ENCODE results near the gene BMPR1A.

The BMPR1A gene

DNA sequence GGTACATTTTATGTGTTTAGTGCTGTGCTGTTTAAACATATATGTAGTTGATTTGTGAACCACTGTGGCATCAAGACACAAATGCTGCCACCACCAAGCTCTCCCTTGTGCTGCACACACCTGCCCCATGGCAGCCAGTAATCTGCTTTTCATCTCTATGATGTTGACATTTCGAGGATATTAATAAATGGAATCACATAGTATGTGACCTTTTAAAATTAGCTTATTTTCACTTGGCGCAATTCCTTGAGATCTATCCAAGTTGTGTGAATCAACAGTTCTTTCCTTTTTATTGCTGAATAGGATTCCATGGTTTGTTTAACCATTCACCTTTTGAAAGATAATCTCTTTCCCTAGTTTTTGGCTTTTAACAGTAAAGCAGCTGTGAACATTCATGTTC lies 73.1 kb downstream of the BMPR1A start:
- no peaks in the 10 kb centered on the region for H3K9me3 ChIP-seq (ENCODE audit: control insufficient read depth in 1 of 2, low read length in 2 of 2)
- H3K36me3 ChIP-seq (ENCODE audit: control insufficient read depth in 1 of 2, insufficient read depth in 2 of 2, low read length in 2 of 2) = no peaks in the 10 kb centered on the region
- H3K4me1 ChIP-seq (ENCODE audit: control insufficient read depth in 1 of 2, insufficient read depth in 2 of 2, low read length in 2 of 2) = peaks cover 0 to 38% of the 10 kb centered on the region in 2 donors
- H3K27ac ChIP-seq (ENCODE audit: low read length) = no peak overlapping the region
- no peaks in the 10 kb centered on the region for H3K27me3 ChIP-seq (ENCODE audit: low read depth, low read length)
- no peak overlapping the region for H3K4me3 ChIP-seq (ENCODE audit: low read depth in 1 of 2, low read length in 2 of 2)

GRCh38 chr10:86830043-86830591 lies 73.7 kb downstream of the BMPR1A start:
- Histone ChIP-seq H3K4me3 (ENCODE audit: low read depth in 1 of 2, low read length in 2 of 2) (no peak overlapping the region), H3K36me3 (ENCODE audit: control insufficient read depth in 1 of 2, insufficient read depth in 2 of 2, low read length in 2 of 2) (no peaks in the 10 kb centered on the region), H3K27ac (ENCODE audit: low read length) (no peak overlapping the region), H3K4me1 (ENCODE audit: control insufficient read depth in 1 of 2, insufficient read depth in 2 of 2, low read length in 2 of 2) (peaks cover 0 to 41% of the 10 kb centered on the region in 2 donors), H3K9me3 (ENCODE audit: control insufficient read depth in 1 of 2, low read length in 2 of 2) (no peaks in the 10 kb centered on the region), H3K27me3 (ENCODE audit: low read depth, low read length) (no peaks in the 10 kb centered on the region)

GRCh38 chr10:86833969-86834368 lies 77.5 kb downstream of the BMPR1A start:
- no peaks in the 10 kb centered on the region for H3K36me3 ChIP-seq (ENCODE audit: control insufficient read depth in 1 of 2, insufficient read depth in 2 of 2, low read length in 2 of 2)
- H3K4me1 ChIP-seq (ENCODE audit: control insufficient read depth in 1 of 2, insufficient read depth in 2 of 2, low read length in 2 of 2) = peaks cover 0 to 48% of the 10 kb centered on the region in 2 donors
- H3K27ac ChIP-seq (ENCODE audit: low read length) = no peak overlapping the region
- H3K27me3 ChIP-seq (ENCODE audit: low read depth, low read length) = no peaks in the 10 kb centered on the region
- H3K4me3 ChIP-seq (ENCODE audit: low read depth in 1 of 2, low read length in 2 of 2) = no peak overlapping the region
- no peaks in the 10 kb centered on the region for H3K9me3 ChIP-seq (ENCODE audit: control insufficient read depth in 1 of 2, low read length in 2 of 2)

- Histone ChIP-seq H3K27me3 (ENCODE audit: low read depth, low read length) (no peaks in the 10 kb centered on the region), H3K27ac (ENCODE audit: low read length) (no peak overlapping the region), H3K4me1 (ENCODE audit: control insufficient read depth in 1 of 2, insufficient read depth in 2 of 2, low read length in 2 of 2) (peaks cover 0 to 30% of the 10 kb centered on the region in 2 donors), H3K36me3 (ENCODE audit: control insufficient read depth in 1 of 2, insufficient read depth in 2 of 2, low read length in 2 of 2) (no peaks in the 10 kb centered on the region), H3K9me3 (ENCODE audit: control insufficient read depth in 1 of 2, low read length in 2 of 2) (no peaks in the 10 kb centered on the region), H3K4me3 (ENCODE audit: low read depth in 1 of 2, low read length in 2 of 2) (no peak overlapping the region)
These were observed 79.6 kb downstream of the BMPR1A start for GRCh38 chr10:86836044-86836443.

DNA sequence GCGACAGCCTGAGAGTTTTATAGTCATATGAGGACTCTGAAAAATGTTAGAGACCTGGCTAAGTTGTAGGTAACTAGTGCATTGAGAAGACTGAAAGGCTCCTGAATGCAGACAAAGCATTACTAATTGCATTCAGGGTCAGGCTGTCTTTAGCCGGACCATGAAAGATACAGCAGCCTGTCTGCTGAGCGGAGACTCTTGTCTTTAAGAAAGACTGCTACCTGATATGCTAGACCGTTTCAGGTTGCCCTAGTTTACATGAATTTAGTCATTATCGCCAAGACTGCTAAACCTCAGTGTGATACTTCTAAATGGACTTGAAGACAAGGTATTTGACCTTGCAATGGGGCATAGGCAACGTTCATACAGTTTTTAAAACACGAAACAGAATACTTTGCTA lies 81.2 kb downstream of the BMPR1A start:
- no peaks in the 10 kb centered on the region for H3K9me3 ChIP-seq (ENCODE audit: control insufficient read depth in 1 of 2, low read length in 2 of 2)
- H3K36me3 ChIP-seq (ENCODE audit: control insufficient read depth in 1 of 2, insufficient read depth in 2 of 2, low read length in 2 of 2) = no peaks in the 10 kb centered on the region
- H3K4me3 ChIP-seq (ENCODE audit: low read depth in 1 of 2, low read length in 2 of 2) = no peak overlapping the region
- H3K4me1 ChIP-seq (ENCODE audit: control insufficient read depth in 1 of 2, insufficient read depth in 2 of 2, low read length in 2 of 2) = peaks cover 0 to 30% of the 10 kb centered on the region in 2 donors
- no peak overlapping the region for H3K27ac ChIP-seq (ENCODE audit: low read length)
- no peaks in the 10 kb centered on the region for H3K27me3 ChIP-seq (ENCODE audit: low read depth, low read length)

- no peaks in the 10 kb centered on the region for H3K9me3 ChIP-seq (ENCODE audit: control insufficient read depth in 1 of 2, low read length in 2 of 2)
- H3K36me3 ChIP-seq (ENCODE audit: control insufficient read depth in 1 of 2, insufficient read depth in 2 of 2, low read length in 2 of 2) = no peaks in the 10 kb centered on the region
- no peak overlapping the region for H3K27ac ChIP-seq (ENCODE audit: low read length)
- no peaks in the 10 kb centered on the region for H3K27me3 ChIP-seq (ENCODE audit: low read depth, low read length)
- no peak overlapping the region for H3K4me3 ChIP-seq (ENCODE audit: low read depth in 1 of 2, low read length in 2 of 2)
- H3K4me1 ChIP-seq (ENCODE audit: control insufficient read depth in 1 of 2, insufficient read depth in 2 of 2, low read length in 2 of 2) = peaks cover 0 to 20% of the 10 kb centered on the region in 2 donors
These were observed 84.1 kb downstream of the BMPR1A start for GRCh38 chr10:86840498-86840897.

DNA sequence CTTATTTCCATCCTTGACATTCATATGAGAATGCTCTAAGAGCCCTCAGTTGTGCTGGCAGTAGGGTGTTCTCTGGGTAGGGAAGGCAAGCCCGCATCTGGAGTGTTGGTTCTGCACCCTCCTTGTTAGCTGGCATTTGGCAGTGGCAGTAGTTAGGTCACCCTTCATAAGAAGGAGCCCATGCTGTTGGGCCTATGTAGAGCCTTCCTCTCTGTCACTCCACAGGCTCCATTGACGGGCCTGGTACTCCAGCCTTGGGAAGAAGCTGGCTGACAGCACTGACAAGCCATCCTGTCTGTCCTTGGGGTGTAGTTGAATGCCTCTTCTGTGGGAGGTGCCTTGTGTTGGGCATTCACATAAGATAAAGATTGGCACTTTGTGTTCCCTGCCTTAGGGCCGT lies 89.7 kb downstream of the BMPR1A start:
- no peak overlapping the region for H3K27ac ChIP-seq (ENCODE audit: low read length)
- H3K9me3 ChIP-seq (ENCODE audit: control insufficient read depth in 1 of 2, low read length in 2 of 2) = no peaks in the 10 kb centered on the region
- H3K4me3 ChIP-seq (ENCODE audit: low read depth in 1 of 2, low read length in 2 of 2) = no peak overlapping the region
- no peaks in the 10 kb centered on the region for H3K36me3 ChIP-seq (ENCODE audit: control insufficient read depth in 1 of 2, insufficient read depth in 2 of 2, low read length in 2 of 2)
- H3K27me3 ChIP-seq (ENCODE audit: low read depth, low read length) = no peaks in the 10 kb centered on the region
- no peaks in the 10 kb centered on the region for H3K4me1 ChIP-seq (ENCODE audit: control insufficient read depth in 1 of 2, insufficient read depth in 2 of 2, low read length in 2 of 2)

DNA sequence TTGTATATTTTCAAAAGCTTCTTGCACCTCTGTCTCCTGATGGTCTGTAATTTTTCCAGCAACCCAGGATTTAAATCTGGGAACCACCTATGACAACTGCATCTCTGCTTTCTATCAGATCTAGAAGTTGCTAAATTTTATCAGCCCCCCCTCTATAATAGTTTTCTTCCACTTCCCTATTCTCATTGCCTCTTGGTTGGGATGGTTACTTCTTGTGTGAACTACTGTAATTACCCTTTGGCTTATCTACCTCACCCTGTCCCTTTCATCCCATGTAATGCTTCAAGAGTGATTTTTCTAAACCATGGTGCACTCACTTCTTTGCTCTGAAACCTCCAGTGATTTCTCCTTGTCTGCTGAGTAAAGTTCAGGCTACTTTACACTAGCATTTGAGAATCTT lies 92.3 kb downstream of the BMPR1A start:
- Histone ChIP-seq H3K4me1 (ENCODE audit: control insufficient read depth in 1 of 2, insufficient read depth in 2 of 2, low read length in 2 of 2) (no peaks in the 10 kb centered on the region), H3K36me3 (ENCODE audit: control insufficient read depth in 1 of 2, insufficient read depth in 2 of 2, low read length in 2 of 2) (no peaks in the 10 kb centered on the region), H3K4me3 (ENCODE audit: low read depth in 1 of 2, low read length in 2 of 2) (no peak overlapping the region), H3K27me3 (ENCODE audit: low read depth, low read length) (no peaks in the 10 kb centered on the region), H3K27ac (ENCODE audit: low read length) (no peak overlapping the region), H3K9me3 (ENCODE audit: control insufficient read depth in 1 of 2, low read length in 2 of 2) (no peaks in the 10 kb centered on the region)

GRCh38 chr10:86849181-86849894 lies 92.9 kb downstream of the BMPR1A start:
- Histone ChIP-seq H3K36me3 (ENCODE audit: control insufficient read depth in 1 of 2, insufficient read depth in 2 of 2, low read length in 2 of 2) (no peaks in the 10 kb centered on the region), H3K27me3 (ENCODE audit: low read depth, low read length) (no peaks in the 10 kb centered on the region), H3K9me3 (ENCODE audit: control insufficient read depth in 1 of 2, low read length in 2 of 2) (no peaks in the 10 kb centered on the region), H3K27ac (ENCODE audit: low read length) (no peak overlapping the region), H3K4me3 (ENCODE audit: low read depth in 1 of 2, low read length in 2 of 2) (no peak overlapping the region), H3K4me1 (ENCODE audit: control insufficient read depth in 1 of 2, insufficient read depth in 2 of 2, low read length in 2 of 2) (no peaks in the 10 kb centered on the region)

DNA sequence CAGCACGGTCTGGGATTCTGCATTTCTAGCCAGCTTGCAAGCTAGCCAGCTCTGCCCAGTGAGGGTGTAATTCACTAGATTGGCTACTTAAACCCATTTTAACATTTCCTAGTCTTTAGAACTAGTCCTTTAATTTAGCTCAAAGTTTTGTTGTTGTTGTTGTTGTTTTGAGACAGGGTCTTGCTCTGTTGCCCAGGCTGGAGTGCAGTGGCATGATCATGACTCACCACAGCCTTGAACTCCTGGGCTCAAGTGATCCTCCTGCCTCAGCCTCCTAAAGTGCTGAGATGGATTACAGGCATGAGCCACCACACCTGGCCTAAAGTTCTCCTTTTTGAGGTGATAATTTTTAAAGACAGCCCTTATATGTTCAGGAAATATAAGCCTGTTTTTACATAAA lies 94.1 kb downstream of the BMPR1A start:
- H3K36me3 ChIP-seq (ENCODE audit: control insufficient read depth in 1 of 2, insufficient read depth in 2 of 2, low read length in 2 of 2) = no peaks in the 10 kb centered on the region

DNA sequence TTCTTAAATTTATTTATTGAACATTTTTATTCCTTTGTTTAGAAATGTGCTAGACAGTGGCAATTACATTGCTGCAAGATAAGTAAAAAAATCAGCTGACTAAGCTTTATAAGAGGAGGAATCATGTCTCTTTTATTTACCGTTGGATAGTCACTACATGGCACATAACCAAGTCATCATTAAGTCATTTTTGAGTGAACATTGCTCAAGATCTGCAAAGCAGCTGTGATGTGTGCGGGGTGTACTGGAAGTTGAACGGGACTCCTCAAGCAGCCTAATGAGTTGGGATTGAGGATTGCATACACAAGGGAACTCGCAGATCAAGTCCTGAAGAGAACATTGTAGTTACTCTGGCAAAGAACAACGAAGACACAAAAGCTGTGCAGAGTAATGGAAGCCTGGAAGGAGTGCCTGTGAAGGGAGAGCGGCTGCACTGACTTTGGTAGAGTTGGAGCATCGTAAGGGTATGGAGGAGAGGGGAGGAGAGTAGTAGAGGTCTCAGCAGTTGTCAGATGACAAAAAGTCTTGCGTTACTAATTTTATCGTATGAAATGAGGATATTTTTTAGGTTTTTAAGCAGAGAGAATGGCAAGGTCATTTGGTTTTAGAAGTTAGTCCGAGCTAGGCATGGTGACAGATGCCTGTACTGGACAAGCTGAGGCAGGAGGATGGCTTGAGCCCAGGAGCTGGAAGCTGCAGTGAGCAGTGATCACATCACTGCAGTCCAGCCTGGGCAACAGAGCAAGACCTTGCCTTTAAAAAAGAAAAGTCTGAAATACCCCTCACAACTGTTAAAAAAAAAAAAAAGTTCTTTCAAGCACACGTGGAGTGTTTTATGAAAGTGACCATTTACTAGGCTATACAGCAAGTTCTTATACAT lies 95.1 kb downstream of the BMPR1A start:
- H3K4me1 ChIP-seq (ENCODE audit: control insufficient read depth in 1 of 2, insufficient read depth in 2 of 2, low read length in 2 of 2) = no peaks in the 10 kb centered on the region
- H3K27me3 ChIP-seq (ENCODE audit: low read depth, low read length) = no peaks in the 10 kb centered on the region
- H3K9me3 ChIP-seq (ENCODE audit: control insufficient read depth in 1 of 2, low read length in 2 of 2) = no peaks in the 10 kb centered on the region
- no peaks in the 10 kb centered on the region for H3K36me3 ChIP-seq (ENCODE audit: control insufficient read depth in 1 of 2, insufficient read depth in 2 of 2, low read length in 2 of 2)
- no peak overlapping the region for H3K27ac ChIP-seq (ENCODE audit: low read length)
- no peak overlapping the region for H3K4me3 ChIP-seq (ENCODE audit: low read depth in 1 of 2, low read length in 2 of 2)

More for the DNA sequence above, 94.1 kb downstream of the BMPR1A start:
- H3K27me3 ChIP-seq (ENCODE audit: low read depth, low read length) = no peaks in the 10 kb centered on the region
- H3K4me3 ChIP-seq (ENCODE audit: low read depth in 1 of 2, low read length in 2 of 2) = no peak overlapping the region
- H3K4me1 ChIP-seq (ENCODE audit: control insufficient read depth in 1 of 2, insufficient read depth in 2 of 2, low read length in 2 of 2) = no peaks in the 10 kb centered on the region
- no peaks in the 10 kb centered on the region for H3K9me3 ChIP-seq (ENCODE audit: control insufficient read depth in 1 of 2, low read length in 2 of 2)
- no peak overlapping the region for H3K27ac ChIP-seq (ENCODE audit: low read length)
